NCI-H2196 treated with DMSO at 0.1 percent for 48 hours (cell line): Measurements from ENCODE around the gene ACYP1.

Source experiments
- DNase-seq: peaks from one replicate; lab custom pipeline; 2025; ENCODE audit not compliant: unreplicated experiment; lab: John Stamatoyannopoulos, UW

The ACYP1 gene

GRCh38 chr14:75063491-75064204 lies at the start of gene ACYP1:
Gene ACYP1, minus strand, starts transcription at chr14:75064024. Its CDS starts 471 bp downstream, at chr14:75063553.
- DNase-seq: peak; percentile 81

DNA sequence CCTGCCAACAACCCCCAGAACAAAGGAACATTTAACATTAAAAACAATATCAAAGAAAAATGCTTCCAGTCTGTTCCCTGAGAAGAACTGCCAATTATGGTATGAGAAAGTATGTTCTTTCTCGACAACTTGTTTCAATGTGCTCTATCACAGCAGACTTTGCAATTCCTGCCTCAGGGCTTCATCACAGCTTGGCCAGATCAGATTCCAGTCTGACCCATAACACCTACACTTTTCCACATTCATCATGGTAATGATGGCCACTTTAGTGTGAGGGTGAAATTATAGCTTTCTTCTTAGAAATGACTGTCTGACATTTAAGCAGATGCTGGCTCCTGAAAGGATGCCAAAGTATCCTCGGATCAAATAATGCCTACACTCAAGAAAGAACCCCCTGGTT lies 46.1 kb upstream of the ACYP1 start:
- no peak for DNase-seq

DNA sequence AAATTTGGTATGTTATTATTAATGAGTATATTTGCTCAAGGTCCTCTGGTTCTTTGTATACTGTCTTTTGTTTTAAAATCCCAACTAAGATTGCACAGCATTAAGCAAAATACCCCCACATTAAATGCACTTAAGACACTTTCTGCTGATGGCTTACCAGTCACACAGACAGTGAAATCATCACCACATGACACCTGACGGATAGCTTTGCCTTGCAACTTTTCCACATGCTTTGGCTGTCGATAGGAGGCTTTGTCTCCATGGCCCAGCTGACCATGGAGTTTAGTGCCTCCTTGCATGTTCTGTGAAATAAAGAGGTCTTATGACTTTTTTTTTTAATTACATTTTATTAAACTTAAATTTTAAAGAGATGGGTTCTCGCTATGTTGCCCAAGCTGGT lies 43.4 kb upstream of the ACYP1 start:
- no peak for DNase-seq

GRCh38 chr14:75101491-75101890 lies 37.7 kb upstream of the ACYP1 start:
- DNase-seq: no peak

DNA sequence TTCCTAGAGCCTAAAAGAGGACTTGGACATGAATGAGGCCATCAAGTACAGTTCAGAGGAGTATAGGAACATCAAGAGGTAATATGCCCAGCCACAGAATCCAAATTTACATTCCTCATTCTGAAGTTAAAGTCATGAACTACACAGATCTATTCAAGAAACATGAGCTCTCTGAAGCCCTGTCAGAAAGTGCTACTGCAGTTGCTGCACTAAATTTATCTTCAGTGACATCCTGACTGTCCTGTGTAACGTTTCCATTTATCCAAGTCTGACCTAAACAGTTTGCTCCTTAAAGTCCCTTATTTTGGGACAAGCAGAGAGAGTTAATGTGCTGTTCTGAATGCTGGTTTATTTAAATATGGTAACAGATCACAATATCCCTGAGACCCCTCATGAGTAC lies 34.9 kb upstream of the ACYP1 start:
- no peak for DNase-seq

- no peak for DNase-seq
Observed at GRCh38 chr14:75098212-75098611, 34.4 kb upstream of the ACYP1 start.

GRCh38 chr14:75096959-75097358 lies 33.1 kb upstream of the ACYP1 start:
- no peak for DNase-seq

DNA sequence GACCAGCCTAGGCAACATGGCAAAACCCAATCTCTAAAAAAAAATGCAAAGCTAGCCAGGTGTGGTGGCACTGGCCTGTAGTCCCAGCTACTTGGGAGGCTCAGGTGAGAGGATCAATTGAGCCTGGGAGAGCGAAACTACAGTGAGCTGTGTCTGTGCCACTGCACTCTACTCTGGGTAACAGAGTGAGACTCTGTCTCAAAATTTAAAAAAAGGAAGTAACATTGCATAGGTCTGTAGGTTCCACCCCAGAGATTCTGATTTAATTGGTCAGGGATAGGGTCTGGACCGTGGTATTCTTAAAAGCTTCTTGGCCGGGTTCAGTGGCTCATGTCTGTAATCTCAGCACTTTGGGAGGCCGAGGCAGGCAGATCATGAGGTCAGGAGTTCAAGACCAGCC lies 31.9 kb upstream of the ACYP1 start:
- DNase-seq: no peak

- no peak for DNase-seq
Observed at GRCh38 chr14:75094896-75095295, 31.1 kb upstream of the ACYP1 start.

DNA sequence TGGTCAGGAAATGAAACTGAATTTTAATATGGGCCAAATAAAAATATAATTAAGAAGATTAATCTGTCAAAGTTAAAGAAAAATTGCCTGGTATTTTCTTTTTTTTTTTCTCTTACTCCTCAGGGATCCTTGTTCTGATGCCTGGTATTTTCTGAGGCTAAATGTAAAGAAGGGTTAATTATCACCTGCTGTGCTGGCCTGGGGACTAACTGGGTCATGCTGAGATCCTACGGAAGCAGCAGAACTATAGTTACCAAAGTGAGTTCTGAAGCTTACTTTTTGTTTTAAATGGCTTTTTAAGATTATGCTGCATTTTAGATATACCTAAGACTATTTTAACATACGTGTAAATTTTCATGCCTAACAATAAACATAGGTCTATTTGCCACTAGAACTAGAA lies 28.9 kb upstream of the ACYP1 start:
- no peak for DNase-seq

GRCh38 chr14:75091251-75091650 lies 27.4 kb upstream of the ACYP1 start:
- no peak for DNase-seq

DNA sequence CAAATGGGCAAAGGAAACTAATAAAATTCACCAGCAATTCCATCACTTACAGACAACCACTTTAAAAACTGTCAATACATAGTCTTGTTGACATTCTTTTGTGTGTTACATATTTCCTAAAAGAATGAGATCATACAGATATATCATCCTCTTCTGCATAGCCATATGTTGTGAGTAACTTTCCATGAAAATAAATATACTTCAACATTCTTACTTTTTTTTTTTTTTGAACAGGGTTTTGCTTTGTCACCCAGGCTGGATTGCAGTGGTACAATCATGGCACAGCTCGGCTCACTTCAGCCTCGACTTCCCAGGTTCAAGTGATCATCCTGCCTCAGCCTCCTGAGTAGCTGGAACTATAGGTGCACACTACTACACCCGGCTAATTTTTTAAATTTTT lies 26.5 kb upstream of the ACYP1 start:
- no peak for DNase-seq

DNA sequence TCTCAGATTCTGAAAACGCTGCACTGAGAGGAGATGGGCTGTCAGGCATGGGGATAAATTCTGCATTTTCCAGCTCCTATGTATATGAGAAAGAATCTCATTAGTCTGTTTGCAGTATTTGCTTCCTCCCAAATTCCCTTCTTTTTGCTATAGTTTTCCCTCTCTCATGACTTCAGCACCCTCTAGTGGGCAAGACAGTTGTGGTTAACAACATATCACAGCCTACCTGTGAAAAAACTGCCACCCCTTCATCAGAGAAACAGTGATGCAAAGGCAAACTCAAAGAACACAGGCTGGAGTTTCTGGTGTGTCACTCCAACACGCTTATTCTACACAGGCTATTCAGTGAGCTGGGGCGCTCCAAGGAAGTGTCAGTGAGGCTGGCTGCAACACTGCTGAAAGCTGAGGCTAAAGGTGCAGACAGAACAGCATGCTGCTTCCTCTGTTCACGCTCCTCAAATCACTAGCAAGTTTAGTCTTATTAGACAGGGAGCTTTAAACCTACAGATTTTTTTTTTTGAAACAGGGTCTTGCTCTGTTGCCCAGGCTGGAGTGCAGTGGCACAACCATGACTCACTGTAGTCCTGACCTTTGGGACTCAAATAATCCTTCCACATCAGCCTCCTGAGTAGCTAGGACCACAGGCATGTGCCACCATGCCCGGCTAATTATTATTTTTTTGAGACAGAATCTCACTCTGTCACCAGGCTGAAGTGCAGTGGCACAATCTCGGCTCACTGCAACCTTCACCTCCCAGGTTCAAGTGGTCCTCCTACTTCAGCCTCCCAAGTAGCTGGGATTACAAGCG lies 24.9 kb upstream of the ACYP1 start:
- DNase-seq: peak; percentile 67

GRCh38 chr14:75088153-75088552 lies 24.3 kb upstream of the ACYP1 start:
- no peak for DNase-seq

GRCh38 chr14:75084513-75084912 lies 20.7 kb upstream of the ACYP1 start:
- no peak for DNase-seq

GRCh38 chr14:75083271-75083670 lies 19.4 kb upstream of the ACYP1 start:
- DNase-seq: no peak

DNA sequence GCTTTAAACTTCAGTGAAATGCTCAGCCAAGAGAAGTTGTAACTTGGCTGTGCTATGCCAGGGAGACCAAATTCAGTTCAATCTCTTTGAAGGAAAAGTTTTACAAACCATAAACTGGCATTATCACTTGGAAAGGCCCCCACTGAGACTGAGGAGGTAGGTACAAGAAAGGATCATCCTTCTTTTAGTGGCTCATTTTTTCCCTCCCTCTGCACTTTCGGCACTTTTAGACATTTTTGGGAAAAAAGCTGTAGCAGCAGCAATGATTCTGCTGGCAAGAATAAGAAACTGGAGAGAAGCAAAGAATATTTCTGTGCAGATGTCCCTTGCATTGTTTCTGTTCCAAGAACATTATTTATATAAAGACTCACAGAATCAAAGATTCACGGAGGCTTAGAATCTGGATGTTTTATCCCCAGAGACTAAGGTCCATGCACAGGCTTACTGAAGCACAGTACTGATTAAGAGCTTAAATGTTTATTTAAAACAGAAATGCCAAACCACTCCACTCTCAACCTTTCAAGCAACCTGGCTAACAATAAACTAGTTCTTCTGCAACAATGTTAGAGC lies 17.9 kb upstream of the ACYP1 start:
- DNase-seq: no peak

DNA sequence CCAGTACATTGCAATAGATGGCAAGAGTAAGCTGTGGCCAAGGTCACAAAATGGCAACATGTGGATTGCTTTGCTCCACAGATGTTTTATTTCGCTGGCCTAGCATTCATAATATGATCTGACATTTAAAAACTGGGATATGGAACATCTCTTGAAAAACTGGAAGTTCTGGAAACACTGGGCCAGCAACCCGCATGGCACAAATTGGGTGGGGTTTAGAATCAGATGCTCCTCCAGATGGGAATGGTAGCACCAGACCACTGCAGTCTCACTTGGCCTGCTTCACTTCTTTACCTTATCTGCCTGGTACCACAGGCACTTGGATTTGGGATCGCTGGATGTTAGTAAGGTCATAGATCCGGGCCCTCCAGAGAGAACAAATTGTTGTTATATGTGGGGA lies 15.7 kb upstream of the ACYP1 start:
- DNase-seq: no peak

- no peak for DNase-seq
Observed at GRCh38 chr14:75077794-75078193, 14.0 kb upstream of the ACYP1 start.

DNA sequence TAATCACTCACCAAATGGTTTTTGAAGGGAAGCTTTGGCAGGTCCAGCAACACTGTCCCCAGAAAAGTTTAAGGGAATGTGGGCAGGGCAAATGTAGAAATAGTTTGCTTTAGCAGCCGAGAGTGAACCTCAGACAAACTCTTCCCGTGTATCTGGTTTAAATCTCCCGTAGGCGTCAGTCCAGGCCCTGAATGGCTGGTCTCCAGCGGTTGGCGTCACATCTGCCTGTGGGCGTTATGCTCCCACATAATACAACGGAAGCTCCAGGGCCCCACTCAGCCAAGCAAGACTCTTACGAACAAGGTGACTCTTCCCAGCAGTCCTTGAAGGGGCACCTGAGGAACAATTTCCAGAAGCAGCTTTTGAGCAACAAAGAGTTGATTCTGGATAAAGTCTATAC lies 6.6 kb upstream of the ACYP1 start:
- DNase-seq: no peak

DNA sequence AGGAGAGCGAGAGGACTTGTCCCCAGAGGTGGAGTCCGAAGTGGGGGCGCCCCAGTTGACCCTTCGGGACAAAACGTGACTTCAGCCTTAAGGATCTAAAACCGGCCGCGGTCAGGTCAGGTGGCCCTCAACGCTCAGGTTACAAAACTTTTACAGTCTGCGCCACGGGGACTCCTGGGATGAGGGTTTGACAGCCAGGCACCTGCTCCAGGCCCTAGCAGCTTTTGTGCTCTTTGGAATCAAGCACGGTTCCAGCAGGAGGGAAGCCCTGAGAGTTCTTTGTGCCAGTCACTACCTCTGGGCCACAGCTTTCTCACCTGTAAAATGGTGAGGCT lies 6.0 kb upstream of the ACYP1 start:
- DNase-seq: peak; percentile 96

DNA sequence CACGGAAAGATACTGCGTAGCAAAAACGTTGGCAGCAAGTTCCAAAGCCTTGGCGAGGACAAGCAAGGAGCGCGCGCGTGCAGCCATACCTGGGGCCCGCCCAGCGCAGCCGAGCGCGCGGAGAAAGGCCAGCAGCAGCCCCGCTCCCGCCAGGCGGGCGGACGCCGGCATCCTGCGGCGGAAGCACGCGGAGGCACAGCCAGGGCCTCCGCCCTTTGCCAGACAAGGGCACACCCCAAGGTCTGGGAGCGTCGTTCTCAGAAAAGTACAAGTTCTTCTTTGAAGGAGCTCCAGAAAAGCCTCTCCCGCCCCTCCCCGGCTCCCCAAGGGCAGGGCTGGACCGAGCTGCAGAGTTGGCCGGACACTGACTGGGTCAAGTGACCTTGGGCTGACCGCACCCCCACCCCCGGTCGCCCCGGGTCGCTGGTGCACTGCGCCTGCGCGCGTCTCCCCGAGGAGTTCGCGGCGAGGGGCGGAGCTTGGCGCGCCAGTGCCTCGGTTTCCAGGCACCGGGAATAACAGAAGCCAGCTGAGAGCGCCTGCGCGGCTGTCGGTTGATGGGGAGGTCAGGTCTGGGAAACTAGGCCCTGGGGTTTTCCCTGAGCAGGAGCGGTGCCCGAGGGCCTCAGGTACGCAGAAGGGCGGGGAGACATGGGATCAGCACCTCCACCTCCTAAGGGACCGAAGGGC lies 5.4 kb upstream of the ACYP1 start, which contains the start of gene ZC2HC1C:
Gene ZC2HC1C, plus strand, starts transcription at position 521 of the 690 bp plus-strand sequence. CDS start 933 bp downstream, outside the sequence.
- DNase-seq: peak; percentile 97
